Activated T-cell treated with anti-CD3 and anti-CD28 coated beads for 4 hours (primary cell): ENCODE results near the gene IGSF9B.

Source experiments
- DNase-seq: peaks from one replicate; pipeline ENCODE4 v3.0.0-alpha.2; 2020

IGSF9B gene

DNA sequence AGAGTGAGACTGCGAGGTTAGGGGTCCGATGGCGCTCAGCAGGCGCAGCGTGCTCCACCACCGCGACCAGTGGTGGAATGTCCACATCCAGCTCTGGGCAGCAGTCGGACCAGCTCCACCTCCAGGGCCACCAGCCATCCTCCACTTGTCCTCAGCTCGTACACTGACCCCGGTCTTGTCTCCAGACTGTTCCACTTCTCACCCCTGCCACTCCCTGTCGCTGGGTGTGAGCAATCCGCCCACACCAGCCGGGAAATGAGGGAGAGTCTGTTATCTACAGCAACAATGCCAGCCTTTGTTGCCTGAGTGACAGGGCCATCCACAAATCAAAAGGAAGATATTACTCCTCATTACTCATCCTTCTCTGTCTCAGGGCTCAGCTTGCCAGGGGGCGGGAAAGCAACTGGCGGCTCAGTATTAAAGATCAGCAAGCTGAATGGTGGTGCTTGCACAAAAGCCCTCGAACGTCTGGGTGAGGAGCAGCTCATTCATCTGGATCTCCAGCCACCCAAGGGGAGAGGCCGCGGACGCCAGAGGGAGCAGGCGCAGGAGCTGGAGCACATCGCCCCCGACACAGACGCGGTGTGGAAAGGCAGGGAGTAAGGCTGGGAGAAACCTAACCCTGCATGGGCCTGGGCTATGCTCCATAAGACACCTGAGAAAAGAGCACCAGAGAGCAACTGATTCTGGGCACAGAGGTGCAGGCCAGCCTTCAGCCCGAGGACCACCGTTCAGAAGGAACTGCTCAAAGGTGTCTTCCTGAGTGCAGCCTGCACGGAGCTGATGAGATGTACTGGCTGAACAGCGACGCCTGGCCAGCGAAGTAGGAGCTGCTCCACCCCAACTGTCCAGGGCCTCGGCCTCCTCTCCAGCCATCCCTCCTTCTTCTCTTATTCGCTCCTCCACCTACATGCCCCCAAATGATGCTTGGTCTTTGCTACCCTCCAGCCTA is 21.9 kb downstream of the IGSF9B start:
- no peak for DNase-seq

DNA sequence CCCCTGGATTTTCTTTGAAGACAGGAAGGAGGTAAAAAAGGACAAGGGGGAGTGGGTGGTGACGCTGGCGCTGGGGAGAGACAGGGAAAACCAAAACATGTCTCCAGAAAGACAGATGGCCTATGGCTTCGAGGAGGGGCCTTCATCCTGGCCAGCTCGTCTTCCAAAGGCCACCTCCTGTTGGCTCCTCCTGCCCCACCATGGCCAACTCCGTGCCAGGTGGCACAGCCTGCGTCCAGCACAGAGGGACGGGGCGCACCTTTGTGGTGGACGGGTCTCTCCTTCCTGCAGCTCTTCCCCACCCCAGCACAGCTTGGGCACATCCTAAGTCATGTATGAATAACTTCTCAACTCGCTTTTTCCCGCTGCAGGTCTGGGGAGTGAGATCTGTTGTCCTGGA is 22.7 kb downstream of the IGSF9B start:
- DNase-seq: no peak

DNA sequence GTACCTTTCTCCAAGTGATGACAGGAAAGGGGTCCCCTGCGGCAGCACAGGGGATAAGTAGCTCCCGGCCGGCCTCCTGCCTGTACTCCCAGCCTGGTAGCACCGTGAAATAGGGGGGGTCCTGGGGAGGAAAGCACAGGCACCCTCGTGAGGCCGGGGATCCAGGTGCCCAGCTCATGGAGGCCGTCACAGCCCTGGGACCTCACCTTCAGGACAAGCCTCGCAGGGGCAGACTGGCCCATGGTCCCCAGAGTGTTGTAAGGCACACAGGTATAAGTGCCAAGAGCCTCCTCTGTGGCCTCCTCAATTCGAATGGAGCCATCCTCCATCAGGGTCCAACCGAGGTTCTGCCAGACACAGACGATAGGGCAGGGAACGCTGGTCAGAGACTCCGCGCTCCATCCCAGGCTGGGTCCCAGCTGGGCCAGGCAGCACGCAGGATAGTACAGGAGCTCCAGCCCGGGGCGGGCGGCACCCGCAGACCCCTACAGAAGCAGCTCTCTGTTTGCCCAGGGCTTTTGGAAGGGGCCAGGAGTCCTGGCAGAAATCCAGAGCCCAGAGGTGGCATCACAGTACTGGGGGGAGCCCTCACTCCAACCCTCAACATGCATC is 25.2 kb downstream of the IGSF9B start:
- no peak for DNase-seq

DNA sequence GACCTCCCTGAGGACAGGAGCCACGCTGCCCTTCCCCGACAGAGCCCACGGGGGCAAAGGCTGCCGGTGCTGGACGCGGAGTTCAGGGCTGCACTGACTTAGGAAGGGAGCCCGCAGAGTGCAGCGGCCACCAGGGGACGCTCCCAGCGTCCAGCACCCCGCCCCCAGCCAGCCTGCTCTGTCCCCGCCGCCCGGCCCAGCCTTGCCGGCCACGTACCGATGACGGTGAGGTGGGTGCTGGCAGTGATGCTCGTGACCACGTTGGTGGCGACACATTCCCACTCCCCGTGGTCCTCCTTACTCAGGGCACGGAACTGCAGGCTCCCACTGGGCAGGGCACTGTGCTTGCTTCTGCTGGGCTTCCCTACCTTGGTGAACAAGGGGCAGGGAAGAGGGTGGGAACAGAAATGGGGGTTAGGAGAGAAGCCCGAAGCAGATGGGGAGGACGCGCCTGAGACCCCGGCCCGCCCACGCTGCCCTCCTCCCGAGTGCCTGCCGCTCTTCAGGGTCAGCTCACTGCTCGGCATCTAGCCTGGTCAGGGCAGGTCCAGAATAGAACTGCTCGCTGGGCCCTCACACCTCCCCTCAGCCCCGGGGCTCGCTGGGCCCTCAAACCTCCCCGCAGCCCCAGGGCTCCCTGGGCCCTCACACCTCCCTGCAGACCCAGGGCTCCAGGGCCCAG is 25.9 kb downstream of the IGSF9B start:
- no peak for DNase-seq

DNA sequence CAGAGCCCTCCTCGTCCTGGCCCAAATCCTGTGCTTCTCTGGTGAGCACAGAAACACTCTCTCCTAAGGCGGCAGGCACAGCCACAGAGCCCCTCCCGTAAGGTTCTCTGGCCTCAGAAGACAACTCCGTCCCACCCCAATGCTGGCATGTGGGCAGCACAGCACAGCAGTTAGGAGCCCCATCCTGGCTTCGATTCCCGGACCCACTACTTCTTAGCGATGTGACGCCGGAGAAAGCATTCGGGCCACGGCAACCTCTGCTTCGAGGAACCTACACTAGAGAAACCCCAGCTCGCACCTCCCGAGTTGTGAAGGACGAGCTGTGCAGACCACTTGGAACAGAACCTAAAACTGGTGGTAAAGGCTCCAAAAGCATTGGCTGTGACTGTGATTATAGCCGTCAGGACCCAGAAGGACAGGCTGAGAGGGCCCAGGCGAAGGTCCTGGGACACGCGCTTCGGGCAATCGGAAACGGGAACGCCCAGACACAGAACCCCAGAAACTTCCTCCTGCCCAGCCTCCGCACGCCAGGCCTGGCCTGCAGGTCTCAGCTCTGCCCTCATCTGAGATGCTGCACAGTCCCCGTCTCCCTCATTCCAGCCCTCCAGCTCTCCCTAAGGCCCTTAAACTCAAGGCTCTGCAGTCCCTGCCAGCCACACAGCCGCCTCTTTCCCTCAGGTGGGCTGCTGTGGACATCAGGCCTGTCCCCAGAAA is 26.6 kb downstream of the IGSF9B start:
- DNase-seq: no peak

DNA sequence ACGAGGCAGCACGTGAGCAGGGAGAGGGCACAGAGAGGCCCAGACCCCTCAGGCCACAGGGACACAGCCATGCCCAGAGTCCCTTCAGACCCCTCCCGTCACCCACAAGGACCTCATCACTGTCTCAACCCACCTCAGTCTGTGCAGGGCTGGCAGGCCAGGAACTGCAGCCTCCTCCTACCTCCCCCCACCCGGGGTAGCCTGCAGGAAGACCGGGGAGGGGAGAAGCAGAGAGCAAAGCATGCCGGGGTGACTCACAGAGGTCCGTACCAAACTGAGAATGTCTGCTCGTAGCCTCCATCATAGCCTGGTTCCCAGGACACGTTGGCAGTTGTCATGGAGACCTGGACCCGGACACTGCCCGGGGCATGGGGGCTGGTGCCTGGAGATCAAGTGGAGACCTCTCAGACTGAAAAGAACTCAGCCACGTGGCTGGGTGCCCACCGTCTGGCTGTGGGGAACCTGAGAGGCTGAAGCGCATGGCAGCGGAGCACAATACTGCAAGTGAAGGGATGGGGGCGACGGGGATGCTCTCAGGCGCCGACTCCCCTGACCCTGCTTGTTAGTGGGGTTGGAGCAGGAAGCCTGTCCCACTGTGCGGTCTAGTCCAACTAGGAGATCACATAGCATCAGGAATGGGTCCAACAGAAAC is 27.2 kb downstream of the IGSF9B start:
- no peak for DNase-seq

DNA sequence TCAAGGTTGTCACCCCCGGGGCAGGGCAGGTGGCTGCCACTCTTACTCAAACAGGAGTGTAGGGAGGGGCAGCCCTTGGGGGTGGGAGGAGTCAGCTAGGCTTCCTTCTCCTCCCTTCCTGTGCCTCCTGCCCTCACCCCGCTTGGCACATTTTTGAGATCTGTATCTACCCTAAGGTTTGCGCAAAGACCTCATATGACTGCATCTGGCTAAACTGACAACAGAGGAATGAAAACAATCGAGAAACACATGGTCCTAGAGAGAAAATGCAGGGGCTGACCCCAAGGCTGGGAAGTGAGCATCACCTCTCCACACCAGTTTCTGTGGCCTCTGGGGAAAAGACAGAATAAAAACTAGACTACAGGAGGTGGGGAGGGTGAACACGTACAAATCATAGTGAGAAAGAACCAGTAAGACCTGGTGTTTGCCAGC is 28.1 kb downstream of the IGSF9B start:
- DNase-seq: peak; percentile 31

DNA sequence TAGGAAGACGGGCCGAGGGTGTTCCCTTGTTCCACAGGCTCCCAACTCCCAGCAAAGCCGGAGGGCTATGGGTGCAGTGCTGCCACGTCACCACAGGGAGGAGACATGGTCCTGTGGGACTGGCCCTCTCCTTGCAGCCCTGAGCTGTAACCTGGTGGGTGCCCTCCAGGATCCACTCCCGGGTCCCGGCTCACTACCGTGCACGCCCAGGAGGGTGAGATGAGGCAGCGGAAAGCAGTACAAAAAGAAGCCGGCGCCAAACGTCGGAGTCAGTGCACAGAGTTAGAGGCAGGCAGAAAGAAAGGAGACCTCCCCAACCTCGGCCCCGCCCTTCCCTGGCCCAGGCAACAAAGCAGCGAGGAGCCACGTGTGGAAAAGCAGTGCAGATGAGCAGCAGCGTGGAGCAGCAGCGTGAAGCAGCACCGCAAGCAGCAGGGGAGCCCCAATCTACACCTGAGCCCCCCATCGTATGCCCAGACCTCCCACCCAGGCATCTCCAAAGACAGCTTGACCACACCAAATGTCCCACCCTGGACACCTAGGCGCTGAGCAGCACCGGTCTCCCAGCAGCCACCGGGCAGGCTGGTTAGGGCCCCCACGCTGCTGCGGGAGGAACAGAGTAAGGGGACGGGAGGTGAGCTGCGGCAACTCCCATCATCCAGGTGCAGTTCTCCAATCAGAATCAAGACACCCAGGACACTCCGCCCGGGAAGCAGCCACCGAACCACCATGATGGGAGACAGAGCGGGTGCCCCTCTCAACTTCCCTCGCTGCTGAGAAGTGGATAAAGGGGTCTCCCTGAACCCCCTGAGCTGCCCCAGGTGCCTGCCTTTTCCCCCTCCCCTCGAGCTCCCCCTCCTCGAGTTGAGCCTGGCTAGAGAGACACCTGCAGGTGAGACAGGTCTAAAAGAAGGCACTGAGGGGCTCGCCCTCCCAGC is 28.8 kb downstream of the IGSF9B start:
- DNase-seq: peak; percentile 58

DNA sequence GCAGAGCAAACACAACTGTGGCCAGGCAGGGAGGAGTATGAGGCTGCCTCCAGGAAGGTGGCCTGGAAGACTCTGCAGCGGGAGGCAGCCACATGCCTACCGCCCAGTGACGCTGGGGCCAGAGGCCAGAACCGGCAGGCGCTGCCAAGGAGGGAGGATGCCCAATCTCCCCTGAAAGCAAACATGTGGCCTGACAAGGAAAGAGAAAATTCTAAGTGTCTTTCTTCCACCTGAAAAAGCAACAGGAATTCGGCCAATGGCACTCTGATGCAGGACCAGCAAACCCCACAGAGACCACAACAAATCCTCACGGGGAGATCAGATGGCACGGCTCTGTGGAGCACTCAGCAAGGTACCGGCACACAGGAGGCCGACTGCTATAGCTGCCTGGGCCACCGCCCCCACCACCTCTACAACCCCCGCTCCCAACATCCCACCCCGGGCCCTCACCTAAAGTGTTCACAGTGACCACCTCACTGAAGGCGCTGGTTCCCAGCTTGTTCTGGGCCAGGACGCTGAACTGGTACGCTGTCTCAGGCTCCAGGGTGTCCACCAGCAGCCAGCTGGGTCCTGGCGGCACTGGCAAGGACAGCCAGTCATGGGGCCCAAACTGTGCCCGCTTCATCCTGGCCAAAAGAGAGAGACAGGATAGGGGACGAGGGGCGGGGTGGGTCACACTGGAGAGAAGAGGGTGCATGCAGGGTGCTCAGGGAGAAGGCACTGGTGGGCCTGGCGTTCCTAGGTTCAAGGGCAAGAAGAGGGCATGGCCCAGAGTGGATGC is 30.1 kb downstream of the IGSF9B start:
- DNase-seq: no peak

DNA sequence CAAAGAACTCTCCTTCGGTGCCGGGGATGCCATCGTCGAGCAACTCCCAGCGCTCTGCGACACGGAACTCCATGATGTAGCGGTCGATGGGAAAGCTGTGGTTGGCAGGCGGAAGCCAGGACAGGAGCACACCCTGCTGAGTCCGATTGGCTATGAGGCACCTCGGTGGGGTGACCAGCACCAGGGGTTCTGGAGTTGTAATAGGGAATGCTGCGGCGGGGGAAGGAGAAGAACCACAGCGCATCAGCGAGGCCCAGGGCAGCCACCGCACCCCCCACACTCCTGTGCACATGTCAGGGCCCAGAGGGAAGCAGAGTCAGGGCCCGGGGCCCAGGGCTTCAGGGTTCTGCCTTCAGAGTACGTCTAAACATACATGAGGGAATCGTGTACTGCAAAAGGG is 31.0 kb downstream of the IGSF9B start:
- DNase-seq: no peak

DNA sequence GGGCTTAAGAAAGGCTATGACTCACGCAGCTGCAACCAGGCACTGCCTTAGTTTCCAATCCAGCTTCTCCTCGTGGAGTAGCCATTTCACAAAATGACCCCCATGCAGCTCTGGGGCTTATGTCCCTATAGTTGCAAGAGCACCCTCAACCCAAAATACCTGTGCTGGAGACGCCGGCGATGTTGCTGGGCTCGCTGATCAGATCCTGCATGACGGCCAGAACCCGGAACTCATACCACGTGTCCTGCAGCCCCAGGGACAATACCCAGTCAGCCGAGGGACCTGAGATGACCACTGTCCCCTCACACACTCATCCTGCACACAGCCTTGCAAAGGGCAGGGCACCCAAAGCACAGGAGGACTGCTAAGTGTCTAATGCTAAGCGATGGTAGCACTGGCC is 32.1 kb downstream of the IGSF9B start:
- DNase-seq: no peak

DNA sequence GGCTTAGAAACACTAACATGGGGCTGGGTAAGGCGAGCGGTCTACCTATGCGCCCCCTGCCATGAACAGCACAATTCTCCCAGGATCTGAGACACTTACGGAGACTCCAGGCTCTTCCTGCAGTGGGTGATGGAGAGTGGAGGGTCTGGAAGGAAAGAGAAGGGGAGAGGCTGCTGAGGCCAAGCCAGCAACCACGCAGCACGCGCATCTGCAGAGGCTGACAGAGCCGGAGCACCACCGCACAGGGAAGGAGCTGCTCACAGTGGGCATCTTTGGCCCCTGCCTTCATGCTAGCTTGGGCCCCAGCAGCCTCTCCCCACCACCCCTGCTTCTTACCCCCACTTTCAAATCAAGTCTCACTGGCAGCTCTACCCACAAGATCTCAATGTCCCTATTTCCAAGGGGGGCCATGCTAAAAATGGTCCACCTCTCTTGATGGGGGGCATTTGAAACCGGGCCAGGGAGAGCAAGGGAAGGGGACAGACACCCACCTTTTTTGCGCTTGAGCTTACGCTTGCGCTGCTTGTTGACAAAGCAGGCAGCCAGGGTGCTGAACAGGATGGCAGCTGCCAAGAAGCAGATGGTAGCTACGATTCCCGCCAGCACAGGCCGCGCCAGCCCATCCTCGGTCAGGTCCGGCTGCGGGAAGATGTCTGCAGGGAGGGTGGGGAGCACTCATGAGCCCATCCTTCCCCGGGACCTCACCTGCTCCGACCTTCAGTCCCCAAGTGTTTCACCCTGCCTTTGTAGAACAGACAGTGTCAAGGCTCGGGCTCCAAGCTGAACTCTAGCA is 34.5 kb downstream of the IGSF9B start:
- DNase-seq: no peak

DNA sequence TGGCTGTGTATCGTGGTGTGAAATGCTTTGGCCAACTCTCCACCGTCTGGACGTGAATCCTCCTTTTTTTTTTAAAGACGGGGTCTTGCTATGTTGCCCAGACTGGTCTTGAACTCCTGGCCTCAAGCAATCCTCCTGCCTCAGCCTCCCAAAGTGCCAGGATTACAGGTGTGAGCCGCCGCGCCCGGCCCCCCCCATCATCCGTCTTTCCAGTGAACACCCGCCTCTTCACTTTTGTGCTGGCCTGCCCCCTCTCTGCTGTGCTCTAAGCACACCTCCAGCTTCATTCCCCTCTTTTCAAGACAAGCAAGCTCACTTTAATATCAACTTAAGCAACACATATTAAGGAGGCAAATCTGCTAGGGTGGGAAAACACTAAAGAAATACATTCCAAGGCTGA is 35.3 kb downstream of the IGSF9B start:
- no peak for DNase-seq

DNA sequence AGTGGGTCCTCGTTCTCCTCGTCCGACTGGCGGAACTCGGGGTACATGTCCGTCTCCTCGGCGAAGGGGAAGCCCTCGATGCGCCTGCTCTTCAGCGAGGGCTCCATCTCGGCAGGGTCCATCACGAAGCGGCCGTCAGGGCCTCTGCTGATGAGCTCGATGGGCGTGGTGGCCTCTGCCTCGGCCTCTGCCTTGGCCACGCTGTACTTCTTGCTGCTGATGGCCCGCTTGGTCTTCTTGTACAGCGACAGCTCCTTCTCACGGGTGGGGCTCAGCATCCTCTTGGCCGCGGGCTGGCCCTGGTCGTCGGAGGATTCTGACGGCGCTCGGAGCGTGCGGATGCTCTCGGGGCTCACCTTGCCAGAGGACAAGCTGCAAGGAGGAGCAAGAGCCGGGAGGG is 35.7 kb downstream of the IGSF9B start:
- DNase-seq: no peak

DNA sequence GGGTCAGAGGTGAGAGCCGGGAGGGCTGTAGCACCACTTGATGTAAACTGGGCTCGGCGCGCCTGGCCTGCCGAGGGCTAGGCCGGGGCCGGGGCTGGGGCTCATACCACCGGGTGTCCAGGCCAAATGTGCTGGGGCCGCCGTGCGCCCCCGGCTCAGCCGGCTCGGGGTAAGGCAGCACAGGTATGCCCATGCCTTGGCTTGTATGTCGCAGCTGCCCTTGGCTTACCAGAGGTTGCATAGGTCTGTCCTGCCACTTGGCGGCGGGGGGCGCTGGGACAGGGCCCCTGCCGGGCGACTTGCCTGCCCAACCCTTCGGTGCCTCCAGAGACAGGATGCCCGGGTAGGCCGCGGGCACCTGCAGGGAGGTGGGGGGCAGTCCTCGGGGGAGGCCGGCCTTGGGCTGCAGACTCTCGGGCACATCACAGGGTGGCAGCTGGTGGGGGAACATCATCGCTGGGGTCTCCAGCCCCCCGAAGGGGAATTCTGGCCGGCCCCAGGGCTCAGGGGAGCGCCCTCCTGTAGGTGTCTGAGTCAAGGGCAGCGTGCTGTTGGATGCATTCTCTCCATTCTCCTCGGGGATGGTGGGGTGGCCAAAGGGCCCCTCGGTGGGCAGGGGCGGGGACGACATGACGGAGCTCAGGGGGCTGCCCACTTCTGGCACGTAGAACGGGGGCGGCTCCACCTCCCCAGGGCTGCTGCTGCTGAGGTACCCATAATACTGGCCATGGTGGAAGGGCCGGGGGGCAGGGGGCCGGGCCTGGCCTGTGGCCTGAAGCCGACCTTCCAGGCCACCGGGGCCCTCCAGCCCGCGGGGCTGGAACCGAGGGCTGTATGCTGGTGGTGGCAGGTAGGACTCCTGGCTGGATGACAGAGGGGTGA is 36.4 kb downstream of the IGSF9B start:
- no peak for DNase-seq

DNA sequence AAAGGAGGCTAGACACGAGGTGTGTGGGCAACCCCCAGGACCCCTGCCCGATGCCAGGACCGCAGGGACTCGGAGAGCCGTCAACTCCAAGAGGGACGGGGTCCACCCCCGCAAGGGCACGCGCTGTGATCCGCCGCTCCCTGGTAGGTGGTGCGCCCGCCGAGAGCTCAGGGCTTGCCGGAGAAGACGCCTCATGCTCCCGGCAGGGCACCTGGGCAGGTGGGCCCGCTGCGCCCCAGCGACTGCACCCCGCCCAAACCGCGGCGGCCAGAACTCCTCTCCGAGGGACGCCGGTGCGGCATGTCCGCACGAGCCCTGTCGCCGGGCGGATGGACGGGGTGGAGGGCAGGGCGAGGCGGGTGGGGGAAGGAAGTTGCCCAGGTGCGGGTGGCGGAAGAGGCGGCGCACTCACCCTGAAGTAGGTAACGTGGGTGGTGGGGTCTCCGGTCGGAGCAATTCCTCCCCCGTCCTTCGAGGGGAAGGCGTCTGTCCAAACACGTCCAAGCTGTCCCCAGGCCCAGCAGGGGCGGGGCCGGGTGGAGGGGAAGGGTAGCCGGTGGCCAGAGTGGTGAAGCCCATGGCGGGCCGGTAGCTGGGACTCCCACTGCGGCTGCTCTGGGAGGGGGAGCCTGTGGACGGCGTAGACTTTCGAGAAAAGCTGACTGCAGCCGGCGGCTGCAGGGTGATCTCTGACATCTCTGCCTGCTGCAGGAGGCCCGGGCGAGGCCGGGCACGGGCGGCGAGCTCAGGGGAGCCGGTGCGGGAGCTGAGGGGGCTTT is 37.2 kb downstream of the IGSF9B start:
- no peak for DNase-seq

DNA sequence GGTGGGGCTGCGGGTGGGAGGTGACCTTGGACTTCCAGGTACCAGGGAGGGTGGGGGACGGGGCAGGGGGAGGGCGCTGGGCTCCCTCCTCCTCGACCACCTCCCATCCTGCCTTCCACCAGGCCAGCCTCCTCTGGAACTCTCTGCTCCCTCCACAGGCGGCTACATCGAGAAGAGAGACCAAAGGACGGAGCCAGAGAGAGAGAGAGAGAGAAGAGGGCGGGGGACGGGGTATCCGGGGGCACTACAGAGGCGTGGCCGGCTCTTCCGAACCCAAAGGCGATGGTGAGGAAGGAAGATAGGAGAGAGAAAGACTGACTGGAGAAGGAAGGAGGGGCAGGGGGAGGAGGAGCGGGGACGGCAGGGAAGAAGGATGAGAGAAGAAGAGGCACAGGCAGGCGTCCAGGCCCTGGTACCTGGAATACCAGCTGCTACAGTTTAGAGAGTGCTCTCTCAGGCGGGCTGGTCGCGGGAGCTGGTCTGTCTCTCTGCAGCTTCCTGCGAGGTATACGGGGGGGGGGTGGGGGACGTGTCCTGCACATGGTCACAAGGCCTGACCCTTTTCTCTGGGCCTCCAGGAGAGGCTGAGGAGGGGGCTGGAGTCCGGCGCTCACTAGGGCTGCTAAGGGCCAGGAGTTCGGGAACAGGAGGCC is 38.0 kb downstream of the IGSF9B start:
- no peak for DNase-seq
